ENCODE results near the gene IGFL3. TPM values are rescaled to one million over a fixed set of nuclear protein-coding genes. Genes with fewer than 3 reads are reported as not detected.
A peak's percentile ranks its signal among the peaks of the same experiment; 100 is the strongest.
"Not testable (repeated sequence)": the region's sequence is repeated elsewhere in the genome, so short reads cannot be mapped to it uniquely, and the experiment has no call there.

The IGFL3 gene
- total and polyA plus RNA-seq, 4 donors = not detected

DNA sequence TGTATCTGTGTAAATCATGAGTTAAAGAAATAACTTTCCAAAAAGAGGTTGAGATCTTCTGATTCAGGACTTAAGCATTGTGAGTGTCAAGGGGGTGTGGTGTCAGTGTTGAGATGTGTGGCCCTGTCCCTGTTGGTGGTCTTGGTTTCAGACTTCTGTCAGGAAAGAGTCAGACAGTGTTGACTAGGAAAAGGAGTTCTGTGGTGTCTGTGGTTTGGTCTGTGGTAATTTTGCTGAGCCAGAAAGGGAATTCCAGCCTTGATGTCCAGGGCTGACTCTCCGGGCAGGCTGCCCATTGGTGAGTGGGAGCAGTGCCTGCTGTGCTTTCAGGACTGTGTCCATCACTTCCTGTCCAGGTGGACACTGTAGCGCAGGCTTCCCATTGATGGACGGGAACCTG lies 43.9 kb downstream of the IGFL3 start:
- H3K36me3 ChIP-seq (ENCODE audit: control insufficient read depth, insufficient read depth, low read length) = no peaks in the 10 kb centered on the region
- 97% methylated on average over 2 of the region's 3 CpGs for WGBS (ENCODE audit: insufficient coverage)
- DNase-seq (ENCODE audit: low read depth in 4 of 6, low spot score in 6 of 6) = no peak
- H3K9me3 ChIP-seq (ENCODE audit: control insufficient read depth, insufficient read depth, low read length) = peaks cover 14% of the 10 kb centered on the region
- peaks cover 14% of the 10 kb centered on the region for H3K4me1 ChIP-seq (ENCODE audit: control insufficient read depth, insufficient read depth, low read length)
- H3K27ac ChIP-seq (ENCODE audit: low read depth, low read length) = no peak overlapping the region
- no peak overlapping the region for H3K4me3 ChIP-seq (ENCODE audit: low read depth, low read length)
- peaks cover 10% of the 10 kb centered on the region for H3K27me3 ChIP-seq (ENCODE audit: control insufficient read depth, insufficient read depth, low read length)

DNA sequence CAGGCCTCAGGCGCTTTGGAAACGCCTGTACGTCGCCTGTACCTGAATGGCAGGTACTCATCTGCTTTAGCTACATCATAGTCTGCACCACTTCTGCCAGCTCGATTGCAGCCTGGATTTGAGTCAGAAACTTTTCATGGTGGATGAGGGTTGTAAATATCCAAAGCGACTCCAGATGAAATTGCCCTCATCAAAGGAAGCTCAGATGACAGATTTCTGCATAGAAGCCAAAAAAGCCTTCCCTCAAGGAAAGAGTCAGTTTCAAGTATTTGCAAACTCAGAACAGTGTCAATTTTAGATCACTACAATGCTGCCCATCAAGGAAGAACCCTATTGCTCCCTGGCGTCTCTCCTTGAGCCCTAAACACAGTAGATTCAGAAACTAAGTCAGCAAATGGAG lies 44.9 kb downstream of the IGFL3 start:
- H3K4me1 ChIP-seq (ENCODE audit: control insufficient read depth, insufficient read depth, low read length) = peaks cover 14% of the 10 kb centered on the region
- peaks cover 12% of the 10 kb centered on the region for H3K9me3 ChIP-seq (ENCODE audit: control insufficient read depth, insufficient read depth, low read length)
- no peak for DNase-seq (ENCODE audit: low read depth in 4 of 6, low spot score in 6 of 6)
- H3K4me3 ChIP-seq (ENCODE audit: low read depth, low read length) = no peak overlapping the region
- WGBS (ENCODE audit: insufficient coverage) = 88% methylated on average over 4 of the region's 7 CpGs
- peaks cover 10% of the 10 kb centered on the region for H3K27me3 ChIP-seq (ENCODE audit: control insufficient read depth, insufficient read depth, low read length)
- no peak overlapping the region for H3K27ac ChIP-seq (ENCODE audit: low read depth, low read length)
- H3K36me3 ChIP-seq (ENCODE audit: control insufficient read depth, insufficient read depth, low read length) = no peaks in the 10 kb centered on the region

DNA sequence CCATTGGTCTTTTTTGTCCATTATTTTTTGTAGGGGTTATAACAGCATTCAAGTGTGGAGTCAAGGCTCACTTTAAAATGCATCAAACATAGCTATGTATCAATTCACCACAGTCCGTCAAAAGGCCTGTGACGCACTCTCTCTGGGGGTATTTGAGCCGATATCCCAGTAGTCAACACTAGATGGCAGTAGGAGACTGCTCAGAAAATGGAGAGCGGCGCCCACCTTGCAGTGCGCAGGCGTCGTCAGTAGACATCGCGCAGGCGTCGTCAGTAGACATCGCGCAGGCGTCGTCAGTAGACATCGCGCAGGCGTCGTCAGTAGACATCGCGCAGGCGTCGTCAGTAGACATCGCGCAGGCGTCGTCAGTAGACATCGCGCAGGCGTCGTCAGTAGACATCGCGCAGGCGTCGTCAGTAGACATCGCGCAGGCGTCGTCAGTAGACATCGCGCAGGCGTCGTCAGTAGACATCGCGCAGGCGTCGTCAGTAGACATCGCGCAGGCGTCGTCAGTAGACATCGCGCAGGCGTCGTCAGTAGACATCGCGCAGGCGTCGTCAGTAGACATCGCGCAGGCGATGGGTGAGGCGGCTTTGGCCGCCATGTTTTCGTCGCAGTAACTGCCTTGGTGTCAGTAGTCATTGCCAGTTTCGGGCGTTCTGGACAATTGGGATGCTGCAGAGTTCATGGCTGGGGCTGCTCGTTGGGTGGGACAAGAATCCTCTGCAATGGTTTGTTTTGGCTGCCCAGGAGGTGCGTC lies 45.7 kb downstream of the IGFL3 start:
- Histone ChIP-seq H3K4me1 (ENCODE audit: control insufficient read depth, insufficient read depth, low read length) (peaks cover 14% of the 10 kb centered on the region), H3K4me3 (ENCODE audit: low read depth, low read length) (peak overlapping the region; percentile 24), H3K9me3 (ENCODE audit: control insufficient read depth, insufficient read depth, low read length) (peaks cover 12% of the 10 kb centered on the region), H3K27me3 (ENCODE audit: control insufficient read depth, insufficient read depth, low read length) (peaks cover 10% of the 10 kb centered on the region), H3K27ac (ENCODE audit: low read depth, low read length) (peak overlapping the region; percentile 82)
- 19% methylated on average over 20 of the region's 71 CpGs for WGBS (ENCODE audit: insufficient coverage)
- DNase-seq (ENCODE audit: low read depth in 4 of 6, low spot score in 6 of 6) = peak; percentile 53 to 96 (median 82)
- H3K36me3 ChIP-seq (ENCODE audit: control insufficient read depth, insufficient read depth, low read length) = not testable (repeated sequence)

DNA sequence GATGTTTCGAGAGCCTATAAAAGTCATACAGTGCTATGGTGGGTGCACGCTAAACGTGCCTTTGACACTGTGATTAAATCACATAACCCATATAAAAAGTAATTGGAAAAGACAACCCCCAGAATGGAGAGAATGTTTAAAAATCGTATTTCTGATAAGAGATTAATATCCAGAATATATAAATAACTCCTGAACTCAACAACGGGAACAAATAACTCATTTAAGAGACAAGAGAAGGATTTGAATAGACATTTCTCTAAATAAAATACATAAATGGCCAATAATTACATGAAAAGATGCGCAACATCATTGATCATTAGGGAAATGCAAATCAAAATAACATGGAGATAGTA lies 46.7 kb downstream of the IGFL3 start:
- WGBS (ENCODE audit: insufficient coverage) = no CpG with 5 or more reads among the region's 6 CpGs
- no peak overlapping the region for H3K27ac ChIP-seq (ENCODE audit: low read depth, low read length)
- H3K27me3 ChIP-seq (ENCODE audit: control insufficient read depth, insufficient read depth, low read length) = peaks cover 10% of the 10 kb centered on the region
- H3K36me3 ChIP-seq (ENCODE audit: control insufficient read depth, insufficient read depth, low read length) = no peaks in the 10 kb centered on the region
- peak overlapping the region; percentile 64 for H3K4me3 ChIP-seq (ENCODE audit: low read depth, low read length)
- H3K4me1 ChIP-seq (ENCODE audit: control insufficient read depth, insufficient read depth, low read length) = peaks cover 14% of the 10 kb centered on the region
- DNase-seq (ENCODE audit: low read depth in 4 of 6, low spot score in 6 of 6) = no peak
- peaks cover 12% of the 10 kb centered on the region for H3K9me3 ChIP-seq (ENCODE audit: control insufficient read depth, insufficient read depth, low read length)

DNA sequence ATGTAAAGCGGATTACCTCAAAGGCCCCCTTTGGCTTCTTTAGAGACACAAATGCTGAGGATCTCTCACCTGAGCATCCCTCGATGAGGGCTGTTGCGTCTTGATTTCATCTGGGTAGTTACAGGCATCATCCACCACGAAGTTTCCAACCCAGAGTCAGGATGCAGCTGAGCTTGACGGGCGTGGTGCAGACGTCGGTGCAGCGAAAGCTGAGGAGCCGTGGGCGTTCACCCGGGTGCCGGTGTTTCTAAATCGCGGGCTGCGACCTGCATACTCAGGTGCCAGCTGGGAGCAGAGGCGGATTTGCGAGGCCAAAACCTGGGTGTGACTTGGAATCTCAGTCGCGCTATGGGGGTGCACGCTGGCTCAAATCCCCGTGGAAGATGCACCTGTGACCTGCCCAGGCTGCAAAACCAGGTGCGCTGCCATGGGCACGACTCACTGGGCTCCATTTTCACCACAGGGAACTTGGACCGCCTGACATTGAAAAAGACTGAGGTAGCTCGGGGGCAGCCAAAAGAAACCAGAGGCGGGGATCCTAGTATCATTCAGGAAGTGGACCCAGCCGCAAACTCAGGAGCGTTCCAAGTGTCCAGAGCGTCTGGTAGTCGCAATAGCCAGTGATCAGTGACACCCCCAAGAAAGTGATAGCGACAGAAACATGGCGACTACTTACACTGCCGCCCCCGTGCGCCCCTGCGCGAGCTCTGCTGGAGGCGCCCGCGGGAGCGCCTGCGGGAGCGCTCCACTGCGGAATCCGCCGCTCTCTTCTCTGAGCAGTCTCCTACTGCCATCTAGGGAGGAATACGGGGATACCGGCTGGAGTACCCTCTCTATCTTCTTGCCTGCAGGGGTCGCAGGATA lies 47.3 kb downstream of the IGFL3 start:
- peaks cover 14% of the 10 kb centered on the region for H3K4me1 ChIP-seq (ENCODE audit: control insufficient read depth, insufficient read depth, low read length)
- WGBS (ENCODE audit: insufficient coverage) = under 1% methylated on average over 47 of the region's 50 CpGs
- H3K9me3 ChIP-seq (ENCODE audit: control insufficient read depth, insufficient read depth, low read length) = peaks cover 12% of the 10 kb centered on the region
- H3K27me3 ChIP-seq (ENCODE audit: control insufficient read depth, insufficient read depth, low read length) = peaks cover 10% of the 10 kb centered on the region
- no peak overlapping the region for H3K27ac ChIP-seq (ENCODE audit: low read depth, low read length)
- peak; percentile 58 to 97 (median 84) for DNase-seq (ENCODE audit: low read depth in 4 of 6, low spot score in 6 of 6)
- peak overlapping the region; percentile 64 for H3K4me3 ChIP-seq (ENCODE audit: low read depth, low read length)
- H3K36me3 ChIP-seq (ENCODE audit: control insufficient read depth, insufficient read depth, low read length) = no peaks in the 10 kb centered on the region

DNA sequence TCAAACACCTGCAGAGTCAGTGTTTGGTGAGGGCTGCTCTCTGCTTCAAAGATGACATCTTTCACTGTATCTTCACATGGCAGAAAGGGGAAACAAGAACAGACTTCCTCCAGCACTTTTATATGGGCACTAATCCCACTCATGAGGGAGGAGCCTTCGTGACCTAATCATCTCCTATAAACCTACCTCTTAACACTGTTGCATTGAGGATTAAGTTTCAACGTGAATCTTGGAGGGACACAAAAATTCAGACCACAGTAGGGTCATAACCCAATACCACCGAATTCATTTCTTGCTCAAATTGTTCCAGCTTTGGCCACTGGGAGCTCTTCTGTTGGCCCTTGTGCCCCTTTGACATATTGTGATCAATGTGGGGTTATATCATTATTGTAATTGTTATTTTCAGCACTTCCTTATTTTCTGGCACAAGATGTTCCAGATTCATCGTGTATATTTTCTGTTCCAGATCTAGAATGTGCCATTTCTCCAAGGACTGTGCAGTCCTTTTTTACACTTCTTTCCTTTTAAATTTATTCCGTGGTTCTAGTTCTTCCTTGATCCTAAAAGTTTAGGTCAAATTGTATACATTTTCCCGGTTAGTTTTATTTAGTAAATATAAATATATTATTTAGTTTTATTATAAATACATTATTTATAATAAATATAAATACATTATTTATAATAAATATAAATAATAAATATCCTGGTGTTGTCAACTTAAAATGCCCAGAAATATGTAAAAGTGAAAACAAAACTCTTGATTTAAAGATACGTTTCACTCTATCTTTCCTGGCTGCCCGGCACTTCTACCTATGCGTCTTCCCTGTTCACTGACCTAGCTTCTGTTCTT lies 48.2 kb downstream of the IGFL3 start:
- Histone ChIP-seq H3K36me3 (ENCODE audit: control insufficient read depth, insufficient read depth, low read length) (no peaks in the 10 kb centered on the region), H3K9me3 (ENCODE audit: control insufficient read depth, insufficient read depth, low read length) (peaks cover 10% of the 10 kb centered on the region), H3K27me3 (ENCODE audit: control insufficient read depth, insufficient read depth, low read length) (peaks cover 10% of the 10 kb centered on the region), H3K4me1 (ENCODE audit: control insufficient read depth, insufficient read depth, low read length) (peaks cover 14% of the 10 kb centered on the region), H3K4me3 (ENCODE audit: low read depth, low read length) (peak overlapping the region; percentile 64), H3K27ac (ENCODE audit: low read depth, low read length) (no peak overlapping the region)
- DNase-seq (ENCODE audit: low read depth in 4 of 6, low spot score in 6 of 6) = no peak
- no CpG with 5 or more reads among the region's 9 CpGs for WGBS (ENCODE audit: insufficient coverage)

DNA sequence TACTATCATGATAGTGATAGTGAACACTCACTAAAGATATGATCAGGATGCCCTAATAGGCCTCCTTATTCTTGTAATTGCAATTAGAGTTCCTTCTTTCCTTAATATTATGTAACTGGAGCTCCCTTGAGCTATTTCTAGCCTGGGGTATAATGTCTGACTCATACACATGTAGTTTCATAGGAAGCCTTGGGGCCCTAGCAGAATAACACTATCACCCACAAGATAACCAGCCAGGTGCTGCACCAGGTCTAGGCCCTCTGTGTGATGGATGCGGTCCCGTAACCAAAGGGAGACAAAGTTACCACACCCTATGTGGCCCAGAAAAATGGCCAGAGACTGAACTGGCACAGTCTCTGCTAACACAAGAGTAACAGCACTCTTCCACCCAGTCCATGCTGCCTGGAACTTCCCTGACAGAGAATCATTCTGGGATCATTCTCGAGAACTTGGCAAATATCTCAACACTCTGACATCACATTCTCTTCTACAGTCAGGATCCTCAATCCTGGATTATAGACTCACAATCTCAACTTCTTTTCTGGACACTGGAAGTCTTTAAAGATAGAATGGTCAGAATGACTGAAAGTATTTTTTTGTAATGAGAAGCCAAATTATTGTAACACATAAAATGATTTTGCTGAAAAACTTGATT lies 51.1 kb downstream of the IGFL3 start:
- DNase-seq (ENCODE audit: low read depth in 4 of 6, low spot score in 6 of 6) = no peak
- Histone ChIP-seq H3K36me3 (ENCODE audit: control insufficient read depth, insufficient read depth, low read length) (no peaks in the 10 kb centered on the region), H3K9me3 (ENCODE audit: control insufficient read depth, insufficient read depth, low read length) (no peaks in the 10 kb centered on the region), H3K4me1 (ENCODE audit: control insufficient read depth, insufficient read depth, low read length) (peaks cover 8% of the 10 kb centered on the region), H3K27me3 (ENCODE audit: control insufficient read depth, insufficient read depth, low read length) (peaks cover 11% of the 10 kb centered on the region), H3K27ac (ENCODE audit: low read depth, low read length) (no peak overlapping the region), H3K4me3 (ENCODE audit: low read depth, low read length) (no peak overlapping the region)
- 86% methylated on average over 3 of the region's 3 CpGs for WGBS (ENCODE audit: insufficient coverage)
